ENCODE data around the gene C2. TPM values are rescaled to one million over a fixed set of nuclear protein-coding genes. Genes with fewer than 3 reads are reported as not detected.

The C2 gene
- total RNA-seq, 1 experiment from 2014 or later = 0.66 TPM

DNA sequence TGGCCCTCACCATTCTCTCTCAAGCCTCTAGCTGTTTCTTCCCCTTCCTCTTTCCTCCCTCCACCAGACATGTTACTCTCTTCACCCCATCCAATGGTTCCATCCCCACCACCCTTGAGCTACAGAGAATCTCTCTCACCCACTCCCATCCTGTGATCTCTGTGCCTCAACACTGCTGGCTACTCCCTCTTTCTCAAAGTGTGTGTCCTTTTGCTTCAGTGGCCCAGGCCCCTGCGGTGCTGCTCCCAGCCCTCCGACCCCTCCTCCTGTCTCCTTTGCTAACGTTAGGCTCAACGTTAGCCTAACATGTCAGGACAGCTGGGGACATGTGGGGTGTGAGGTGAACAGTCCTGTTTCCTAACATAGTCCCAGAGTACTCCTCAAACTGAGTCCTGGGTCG is 25.4 kb downstream of the C2 start:
- Histone ChIP-seq H3K23me2 (ENCODE audit: insufficient read length, low read depth, low read length, poor library complexity, severe bottlenecking) (no peaks in the 10 kb centered on the region), H3K27ac (ENCODE audit: insufficient read length, low read depth, low read length) (no peak overlapping the region), H3T11ph (ENCODE audit: low read length) (no peak overlapping the region), H4K8ac (replicated peaks; ENCODE audit: insufficient read length, low read depth, low read length) (no peak overlapping the region), H4K20me1 (ENCODE audit: control insufficient read depth, insufficient read depth, insufficient read length) (peaks cover 2% of the 10 kb centered on the region), H3K4me1 (ENCODE audit: insufficient read depth, low read length) (0 out of 2 replicates have a peak, but pooled peaks cover under 1% of the 10 kb centered on the region), H2BK12ac (ENCODE audit: insufficient read length, low read depth, low read length) (no peak overlapping the region), H3K9ac (ENCODE audit: extremely low read depth, insufficient read length, low read length) (no peak overlapping the region), H3K27me3 (ENCODE audit: insufficient read depth, low read length) (no peaks in the 10 kb centered on the region), H3K18ac (ENCODE audit: insufficient read length, low read depth, low read length) (no peak overlapping the region), H2BK120ac (ENCODE audit: low read depth, low read length, poor library complexity, severe bottlenecking) (no peak overlapping the region), H3K56ac (ENCODE audit: insufficient read length, low read depth, low read length) (no peak overlapping the region), H3K23ac (ENCODE audit: insufficient read length, low read depth, low read length) (no peak overlapping the region), H3K9me3 (ENCODE audit: control insufficient read depth, low read depth, low read length) (no peaks in the 10 kb centered on the region), H2BK5ac (ENCODE audit: insufficient read length, low read length) (no peak overlapping the region), H3K79me1 (ENCODE audit: insufficient read depth, low read depth, low read length, poor library complexity, severe bottlenecking) (peaks cover under 1% of the 10 kb centered on the region), H4K91ac (ENCODE audit: insufficient read length, low read depth, low read length) (no peak overlapping the region), H4K5ac (ENCODE audit: insufficient read length, low read depth, low read length) (no peak overlapping the region), H3K14ac (ENCODE audit: insufficient read depth, low read length) (no peak overlapping the region), H2AFZ (ENCODE audit: low read length) (no peak overlapping the region), H2AK5ac (ENCODE audit: insufficient read length, low read length) (no peak overlapping the region), H3K4ac (ENCODE audit: low read depth, low read length) (no peak overlapping the region), H3K79me2 (ENCODE audit: insufficient read depth, low read length) (no peaks in the 10 kb centered on the region; the same call in 1 of the 2 replicates), H2BK15ac (ENCODE audit: low read depth, low read length) (no peak overlapping the region), H2BK20ac (ENCODE audit: low read depth, low read length, poor library complexity, severe bottlenecking) (no peak overlapping the region), H3K4me2 (ENCODE audit: insufficient read depth, insufficient read length, low read length) (no peak overlapping the region)
- WGBS (ENCODE audit: extremely low coverage, insufficient read length, low lambda C conversion rate) = no CpG with 5 or more reads among the region's 5 CpGs
- no peak overlapping the region for H3K4me3 Mint-ChIP-seq
- peaks cover 4% of the 10 kb centered on the region in 2 experiments for H3K4me1 Mint-ChIP-seq
- H3K9me3 Mint-ChIP-seq = no peaks in the 10 kb centered on the region
- peak overlapping the region in 1 of 3 experiments; percentile 67; a peak in 3 of 7 replicates for H3K27ac Mint-ChIP-seq
- no peak for DNase-seq
- peaks cover 23 to 66% (median 61%) of the 10 kb centered on the region in 3 experiments for H3K36me3 Mint-ChIP-seq (ENCODE audit: insufficient read depth in 1 of 3, low read depth in 3 of 3)
- H3K27me3 Mint-ChIP-seq (ENCODE audit: low read depth) = peaks cover 10% of the 10 kb centered on the region
- TF ChIP-seq, protein P1, sequence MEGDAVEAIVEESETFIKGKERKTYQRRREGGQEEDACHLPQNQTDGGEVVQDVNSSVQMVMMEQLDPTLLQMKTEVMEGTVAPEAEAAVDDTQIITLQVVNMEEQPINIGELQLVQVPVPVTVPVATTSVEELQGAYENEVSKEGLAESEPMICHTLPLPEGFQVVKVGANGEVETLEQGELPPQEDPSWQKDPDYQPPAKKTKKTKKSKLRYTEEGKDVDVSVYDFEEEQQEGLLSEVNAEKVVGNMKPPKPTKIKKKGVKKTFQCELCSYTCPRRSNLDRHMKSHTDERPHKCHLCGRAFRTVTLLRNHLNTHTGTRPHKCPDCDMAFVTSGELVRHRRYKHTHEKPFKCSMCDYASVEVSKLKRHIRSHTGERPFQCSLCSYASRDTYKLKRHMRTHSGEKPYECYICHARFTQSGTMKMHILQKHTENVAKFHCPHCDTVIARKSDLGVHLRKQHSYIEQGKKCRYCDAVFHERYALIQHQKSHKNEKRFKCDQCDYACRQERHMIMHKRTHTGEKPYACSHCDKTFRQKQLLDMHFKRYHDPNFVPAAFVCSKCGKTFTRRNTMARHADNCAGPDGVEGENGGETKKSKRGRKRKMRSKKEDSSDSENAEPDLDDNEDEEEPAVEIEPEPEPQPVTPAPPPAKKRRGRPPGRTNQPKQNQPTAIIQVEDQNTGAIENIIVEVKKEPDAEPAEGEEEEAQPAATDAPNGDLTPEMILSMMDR (conservative IDR thresholded peaks at IDR 0.05) = no peak

All from H9 (cell line).